Heart left ventricle (tissue), 13 donors: ENCODE results near the gene SLC19A1.

Source experiments
- CTCF ChIP-seq, 12 donors: fragments of 200-600 bp; sonication (generic) in 4 of 12; IDR thresholded peaks; one replicate each; pipeline versions ENCODE4 v1.5.0 to v1.8.0; 2018 to 2022; ENCODE audit warnings: antibody characterized with exemption in 12 of 12, mild to moderate bottlenecking in 5 of 12
- POLR2A ChIP-seq, 2 donors: fragments of 450-650 bp; IDR thresholded peaks; one replicate each; pipeline ENCODE4 v1.6.1; 2017; ENCODE audit warnings: antibody characterized with exemption in 2 of 2, mild to moderate bottlenecking in 2 of 2, moderate library complexity in 2 of 2
- donor health status: ischemic (EF 13 %, LVEDD 7.1; RV severe dilation, severe dysfunction).
- donor health status: DM: no; HTN: yes; CAD: no.
- donor health status: DM: no; HTN: no; CAD: no.
- donor health status: ischemic (EF 25% LVEDD 6.9; RV normal size, moderate dysfunction).
- donor health status: ischemic (EF 25% LVEDD 5.7; RV mildly dilated, moderate dysfunction).
- donor health status: ischemic (EF 35%, LVEDD 5.7; RV mildly dilated, moderate dysfunction).
- donor health status: nonischemic (EF 11% LVEDD 7.7; RV severe dilation, severe dysfunction).
- donor health status: DM: yes; HTN: yes; CAD: no.
- donor health status: PGD.
- donor health status: ischemic (EF 29% LVEDD 5.4; RV normal size, mild dysfunction).
- donor health status: nonischemic (EF 23%, LVEDD 6.1; RV moderate dilation, normal function).

- no peak for TF ChIP-seq CTCF (IDR thresholded peaks at IDR 0.05)
- no peak for TF ChIP-seq POLR2A (IDR thresholded peaks at IDR 0.05)
Measured at GRCh38 chr21:45474323-45474950, 67.8 kb downstream of the SLC19A1 start.
